Mesenchymal stem cell (in vitro differentiated cells and primary cell): Measurements from ENCODE around the gene RPS6KB2.

Source experiments
- DNase-seq: peaks from one replicate; pipeline ENCODE4 v3.0.0-alpha.2; 2013
- H2AFZ ChIP-seq: one replicate; pipeline ENCODE4 v1.6.1; 2013; ENCODE audit warnings: low read depth, mild to moderate bottlenecking, control low read depth, inconsistent platforms, low read length, moderate library complexity
- H2AK5ac ChIP-seq: 2 replicates; pipeline ENCODE4 v1.6.1; 2013; ENCODE audit warnings: low read length, moderate library complexity, mild to moderate bottlenecking, inconsistent platforms; ENCODE audit not compliant: severe bottlenecking
- H2BK120ac ChIP-seq: one replicate; pipeline ENCODE4 v1.6.1; 2013; ENCODE audit warnings: low read depth, mild to moderate bottlenecking, inconsistent platforms, low read length, moderate library complexity
- H2BK12ac ChIP-seq, 2 experiments: one replicate each; pipeline ENCODE4 v1.6.1; 2013; ENCODE audit warnings: inconsistent platforms in 2 of 2, low read length in 2 of 2, mild to moderate bottlenecking in 2 of 2, moderate library complexity in 2 of 2, control low read depth in 1 of 2
- H2BK15ac ChIP-seq: one replicate; pipeline ENCODE4 v1.6.1; 2013; ENCODE audit warnings: mild to moderate bottlenecking, low read depth, inconsistent platforms; ENCODE audit not compliant: poor library complexity, severe bottlenecking
- H2BK5ac ChIP-seq: 2 replicates; pipeline ENCODE4 v1.6.1; 2013; ENCODE audit warnings: low read depth, mild to moderate bottlenecking, low read length, control low read depth, inconsistent platforms; ENCODE audit not compliant: poor library complexity, severe bottlenecking
- H3K14ac ChIP-seq, 2 experiments: one replicate each; pipeline ENCODE4 v1.6.1; 2013; ENCODE audit warnings: inconsistent platforms in 2 of 2, low read length in 2 of 2, control low read depth in 1 of 2, mild to moderate bottlenecking in 1 of 2, moderate library complexity in 1 of 2
- H3K18ac ChIP-seq, 2 experiments: one replicate each; pipeline ENCODE4 v1.6.1; 2013; ENCODE audit warnings: inconsistent platforms in 2 of 2, low read length in 2 of 2, control low read depth in 1 of 2, low read depth in 1 of 2, mild to moderate bottlenecking in 1 of 2
- H3K23ac ChIP-seq, 2 experiments: one replicate each; pipeline ENCODE4 v1.6.1; 2013; ENCODE audit warnings: inconsistent platforms in 2 of 2, low read length in 2 of 2, mild to moderate bottlenecking in 2 of 2, moderate library complexity in 2 of 2, control low read depth in 1 of 2
- H3K27ac ChIP-seq: 2 replicates; pipeline ENCODE4 v1.5.1; 2013; ENCODE audit warnings: mild to moderate bottlenecking, moderate library complexity, low read length, control low read depth, inconsistent platforms; ENCODE audit not compliant: poor library complexity, severe bottlenecking
- H3K27me3 ChIP-seq, 2 experiments: 2 replicates each; pipeline versions ENCODE4 v1.6.1 to v1.7.0; 2013; ENCODE audit warnings: low read length in 2 of 2, mild to moderate bottlenecking in 2 of 2, moderate library complexity in 2 of 2, control low read depth in 1 of 2, inconsistent platforms in 1 of 2; ENCODE audit not compliant: control insufficient read depth in 1 of 2, insufficient read depth in 1 of 2
- H3K36me3 ChIP-seq, 2 experiments: 2 replicates each; pipeline versions ENCODE4 v1.6.1 to v1.7.0; 2013; ENCODE audit warnings: low read length in 2 of 2, control low read depth in 1 of 2, inconsistent platforms in 1 of 2, low read depth in 1 of 2, mild to moderate bottlenecking in 1 of 2; ENCODE audit not compliant: insufficient read depth in 2 of 2, control insufficient read depth in 1 of 2
- H3K4ac ChIP-seq, 2 experiments: one replicate each; pipeline ENCODE4 v1.6.1; 2013; ENCODE audit warnings: inconsistent platforms in 2 of 2, low read length in 2 of 2, mild to moderate bottlenecking in 2 of 2, moderate library complexity in 2 of 2, control low read depth in 1 of 2, low read depth in 1 of 2
- H3K4me1 ChIP-seq: 2 replicates; pipeline ENCODE4 v1.6.1; 2013; ENCODE audit warnings: low read depth, low read length, control low read depth; ENCODE audit not compliant: control insufficient read depth, insufficient read depth
- H3K4me2 ChIP-seq: 2 replicates; pipeline ENCODE4 v1.6.1; 2013; ENCODE audit warnings: low read length, mild to moderate bottlenecking, inconsistent platforms; ENCODE audit not compliant: poor library complexity, severe bottlenecking
- H3K4me3 ChIP-seq, 2 experiments: 2 replicates each; pipeline versions ENCODE4 v1.5.1 to v1.7.0; 2013; ENCODE audit warnings: low read length in 2 of 2, mild to moderate bottlenecking in 2 of 2, control low read depth in 1 of 2, low read depth in 1 of 2; ENCODE audit not compliant: insufficient read depth in 1 of 2
- H3K79me1 ChIP-seq: replicated peaks from 2 replicates; pipeline ENCODE4 v1.6.1; 2013; ENCODE audit warnings: mild to moderate bottlenecking, control low read depth, low read length, inconsistent platforms; ENCODE audit not compliant: poor library complexity, severe bottlenecking
- H3K9ac ChIP-seq: 2 replicates; pipeline ENCODE4 v1.7.0; 2013; ENCODE audit warnings: mild to moderate bottlenecking, low read length, moderate library complexity
- H3K9me3 ChIP-seq: 2 replicates; pipeline ENCODE4 v1.7.0; 2013; ENCODE audit warnings: mild to moderate bottlenecking, low read length; ENCODE audit not compliant: control insufficient read depth
- H4K8ac ChIP-seq: one replicate; pipeline ENCODE4 v1.6.1; 2013; ENCODE audit warnings: inconsistent platforms, mild to moderate bottlenecking, low read length, moderate library complexity
- H4K91ac ChIP-seq: one replicate; pipeline ENCODE4 v1.6.1; 2013; ENCODE audit warnings: mild to moderate bottlenecking, low read length, inconsistent platforms
- WGBS: methylation state at CpG from one replicate; pipeline ENCODE4 v1.1.7; 2013; ENCODE audit warnings: mixed read lengths; 5-methylcytosine and 5-hydroxymethylcytosine counted together

The RPS6KB2 gene

GRCh38 chr11:67412495-67413179, 15.7 kb upstream of the RPS6KB2 start:
- H3K9ac ChIP-seq = no peak overlapping the region
- H2AFZ ChIP-seq = no peak overlapping the region
- no peak overlapping the region for H3K4me3 ChIP-seq
- no peak overlapping the region for H3K23ac ChIP-seq
- H3K27ac ChIP-seq = no peak overlapping the region
- no peak for DNase-seq
- H3K4me1 ChIP-seq = peaks cover 21% of the 10 kb centered on the region
- H3K9me3 ChIP-seq = no peaks in the 10 kb centered on the region
- H3K18ac ChIP-seq = no peak overlapping the region
- H3K14ac ChIP-seq = no peak overlapping the region
- H3K79me1 ChIP-seq = no peaks in the 10 kb centered on the region
- peak overlapping the region; percentile 12 for H4K8ac ChIP-seq
- no peak overlapping the region for H2AK5ac ChIP-seq
- no peak overlapping the region for H3K4me2 ChIP-seq
- H3K27me3 ChIP-seq = peaks cover 43 to 81% of the 10 kb centered on the region in 2 experiments
- 79% methylated on average over 9 of the region's 9 CpGs for WGBS
- no peak overlapping the region for H2BK5ac ChIP-seq
- H3K36me3 ChIP-seq = no peaks in the 10 kb centered on the region
- H2BK120ac ChIP-seq = no peak overlapping the region
- H2BK12ac ChIP-seq = no peak overlapping the region
- no peak overlapping the region for H4K91ac ChIP-seq
- no peak overlapping the region for H2BK15ac ChIP-seq
- no peak overlapping the region for H3K4ac ChIP-seq

- H3K23ac ChIP-seq = no peak overlapping the region
- H4K91ac ChIP-seq = no peak overlapping the region
- no peak overlapping the region for H3K27ac ChIP-seq
- H2AFZ ChIP-seq = no peak overlapping the region
- no peak overlapping the region for H3K4ac ChIP-seq
- WGBS = 74% methylated on average over 1 of the region's 2 CpGs
- H4K8ac ChIP-seq = no peak overlapping the region
- no peak overlapping the region for H3K4me3 ChIP-seq
- DNase-seq = peak; percentile 9
- H2BK12ac ChIP-seq = no peak overlapping the region
- no peak overlapping the region for H3K14ac ChIP-seq
- no peaks in the 10 kb centered on the region for H3K9me3 ChIP-seq
- no peaks in the 10 kb centered on the region for H3K36me3 ChIP-seq
- no peak overlapping the region for H2BK120ac ChIP-seq
- no peaks in the 10 kb centered on the region for H3K79me1 ChIP-seq
- H3K4me1 ChIP-seq = peaks cover 25% of the 10 kb centered on the region
- no peak overlapping the region for H2BK15ac ChIP-seq
- H3K9ac ChIP-seq = no peak overlapping the region
- H3K18ac ChIP-seq = no peak overlapping the region
- H3K27me3 ChIP-seq = peaks cover 43 to 77% of the 10 kb centered on the region in 2 experiments
- no peak overlapping the region for H2AK5ac ChIP-seq
- no peak overlapping the region for H2BK5ac ChIP-seq
- H3K4me2 ChIP-seq = no peak overlapping the region
Measured at GRCh38 chr11:67413266-67413849, 14.9 kb upstream of the RPS6KB2 start.

DNA sequence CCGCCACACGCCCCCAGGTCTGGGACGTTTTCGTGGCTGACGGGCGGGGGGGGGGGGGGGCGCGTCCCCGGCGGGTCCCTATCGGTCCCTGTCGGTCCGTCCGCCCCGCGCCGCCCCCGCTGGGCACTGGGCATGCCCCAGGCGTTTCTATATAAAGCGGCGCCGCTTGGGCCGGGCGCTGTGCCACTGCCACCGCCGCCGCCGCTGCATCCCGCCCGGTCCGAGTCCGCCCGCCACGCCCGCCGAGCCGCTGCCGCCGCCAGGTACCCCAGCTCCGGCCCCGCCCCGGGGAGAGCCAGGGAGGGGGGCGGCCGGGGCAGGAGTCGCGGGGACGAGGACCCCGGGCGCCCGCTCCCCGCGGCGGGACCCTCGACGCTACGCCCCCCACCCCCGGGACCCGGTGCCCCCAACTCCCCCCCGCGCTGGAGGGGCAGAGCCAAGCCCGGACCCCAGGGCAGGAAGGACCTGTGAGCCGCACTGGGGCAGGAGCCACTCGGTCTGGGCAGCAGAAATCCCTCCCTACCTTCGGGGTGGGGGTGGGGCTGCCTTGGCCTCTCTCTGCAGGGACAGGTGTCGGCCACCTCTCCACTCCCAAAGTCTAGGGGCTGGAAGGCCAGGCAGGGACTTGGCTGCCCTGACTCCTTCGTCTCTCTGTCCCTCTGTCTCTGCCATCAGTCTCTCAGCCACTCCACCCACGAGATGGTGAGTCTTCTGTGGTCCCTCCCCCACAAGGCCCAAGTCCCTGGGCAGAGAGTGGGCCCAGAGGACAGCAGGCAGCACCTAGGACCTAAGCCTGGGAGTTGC, 12.6 kb upstream of the RPS6KB2 start, which contains the start of gene CARNS1:
CARNS1 (plus strand) TSS at position 178 of the 804 bp plus-strand sequence; CDS start at position 700, 522 bp downstream.
- H3K27me3 ChIP-seq = peaks cover 32 to 54% of the 10 kb centered on the region in 2 experiments
- no peak within 1 kb of the TSS for H4K8ac ChIP-seq
- H3K4me3 ChIP-seq = peak within 1 kb of the TSS in 1 of 2 experiments; percentile 35
- H2BK5ac ChIP-seq = no peak within 1 kb of the TSS
- H2BK120ac ChIP-seq = no peak within 1 kb of the TSS
- H4K91ac ChIP-seq = no peak within 1 kb of the TSS
- no peak within 1 kb of the TSS for H3K9ac ChIP-seq
- peaks cover 8% of the 10 kb centered on the region for H3K79me1 ChIP-seq
- no peak within 1 kb of the TSS for H2AK5ac ChIP-seq
- H3K4ac ChIP-seq = no peak within 1 kb of the TSS
- no peak within 1 kb of the TSS for H3K14ac ChIP-seq
- WGBS = 13% methylated on average over 50 of the region's 67 CpGs
- DNase-seq = no peak
- H2BK12ac ChIP-seq = no peak within 1 kb of the TSS
- H2BK15ac ChIP-seq = no peak within 1 kb of the TSS
- H3K18ac ChIP-seq = no peak within 1 kb of the TSS
- peaks cover 0 to 4% of the 10 kb centered on the region in 2 experiments for H3K36me3 ChIP-seq
- no peaks in the 10 kb centered on the region for H3K9me3 ChIP-seq
- H3K4me2 ChIP-seq = peak within 1 kb of the TSS; percentile 48
- no peak within 1 kb of the TSS for H2AFZ ChIP-seq
- no peak within 1 kb of the TSS for H3K23ac ChIP-seq
- no peak within 1 kb of the TSS for H3K27ac ChIP-seq
- peaks cover 48% of the 10 kb centered on the region for H3K4me1 ChIP-seq
